HepG2 (cell line): Measurements from ENCODE around the gene CRY1. TPM values are rescaled to one million over a fixed set of nuclear protein-coding genes. Genes with fewer than 3 reads are reported as not detected.

Source experiments
- AKNA ChIP-seq: sonication (generic); formaldehyde crosslinking; IDR thresholded peaks from 2 replicates; pipeline ENCODE4 v1.4.0; 2020; ENCODE audit warnings: missing genetic modification reagents, borderline replicate concordance
- ATF4 ChIP-seq, 2 experiments: fragments of 450-650 bp in 1 of 2; sonication (generic) in 1 of 2; formaldehyde crosslinking; IDR thresholded peaks; 2 replicates each; pipeline versions ENCODE4 v1.5.0 to v1.8.0; 2020 to 2022; ENCODE audit warnings: mild to moderate bottlenecking in 1 of 2, missing genetic modification reagents in 1 of 2
- JDP2 ChIP-seq: sonication (generic); formaldehyde crosslinking; IDR thresholded peaks from 2 replicates; pipeline ENCODE4 v1.8.1; 2022; ENCODE audit warnings: missing genetic modification reagents, borderline replicate concordance
- MAFG ChIP-seq: sonication (generic); formaldehyde crosslinking; IDR thresholded peaks from 2 replicates; pipeline ENCODE4 v1.5.1; 2020; ENCODE audit warnings: mild to moderate bottlenecking, missing genetic modification reagents
- MYNN ChIP-seq: sonication (generic); formaldehyde crosslinking; IDR thresholded peaks from 2 replicates; pipeline ENCODE4 v1.4.0; 2020; ENCODE audit warnings: mild to moderate bottlenecking, low read depth, missing genetic modification reagents
- NCOA1 ChIP-seq: sonication (generic); formaldehyde crosslinking; IDR thresholded peaks from 2 replicates; pipeline ENCODE4 v1.9.0; 2021; ENCODE audit warnings: missing genetic modification reagents
- NR2F2 ChIP-seq: IDR thresholded peaks from 2 replicates; pipeline ENCODE4 v1.6.1; 2012; ENCODE audit warnings: low read depth, inconsistent platforms, borderline replicate concordance
- PITX1 ChIP-seq: sonication (generic); formaldehyde crosslinking; IDR thresholded peaks from 2 replicates; pipeline ENCODE4 v1.5.1; 2020; ENCODE audit warnings: mild to moderate bottlenecking, missing genetic modification reagents
- POLR2AphosphoS5 ChIP-seq: IDR thresholded peaks from 2 replicates; pipeline ENCODE4 v1.6.1; 2012; ENCODE audit warnings: low read depth, low read length
- SOX6 ChIP-seq, 2 experiments: fragments of 450-650 bp in 1 of 2; sonication (generic) in 1 of 2; formaldehyde crosslinking in 1 of 2; IDR thresholded peaks; 2 replicates each; pipeline versions ENCODE4 v1.4.0 to v1.6.1; 2017 to 2020; ENCODE audit warnings: antibody characterized with exemption in 1 of 2, mild to moderate bottlenecking in 1 of 2, missing genetic modification reagents in 1 of 2
- ZFP36 ChIP-seq: fragments of 150-350 bp; IDR thresholded peaks from 2 replicates; pipeline ENCODE4 v1.6.1; 2018; ENCODE audit warnings: borderline replicate concordance, low read length, low read depth; ENCODE audit not compliant: partially characterized antibody
- ZNF121 ChIP-seq: sonication (generic); formaldehyde crosslinking; IDR thresholded peaks from 2 replicates; pipeline ENCODE4 v1.5.0; 2020; ENCODE audit warnings: mild to moderate bottlenecking, missing genetic modification reagents
- ZNF274 ChIP-seq: sonication (generic); formaldehyde crosslinking; IDR thresholded peaks from 2 replicates; pipeline ENCODE4 v1.5.1; 2020; ENCODE audit warnings: mild to moderate bottlenecking, missing genetic modification reagents
- ZNF281 ChIP-seq: sonication (generic); formaldehyde crosslinking; IDR thresholded peaks from 2 replicates; pipeline ENCODE4 v1.4.0; 2020; ENCODE audit warnings: missing genetic modification reagents, borderline replicate concordance
- ZNF589 ChIP-seq: sonication (generic); formaldehyde crosslinking; conservative IDR thresholded peaks from 2 replicates; pipeline ENCODE4 v1.8.0; 2022; ENCODE audit warnings: mild to moderate bottlenecking, moderate library complexity, missing genetic modification reagents
- ZNF878 ChIP-seq: sonication (generic); formaldehyde crosslinking; IDR thresholded peaks from 2 replicates; pipeline ENCODE4 v1.8.1; 2023; ENCODE audit warnings: mild to moderate bottlenecking, missing genetic modification reagents, moderate library complexity
- polyA plus RNA-seq, 8 experiments: library from polyadenylated mRNA; depleted of rRNA in 3 of 8; stranded (reverse) in 7 of 8; unstranded in 1 of 8; fragments of >200 nt; fragmentation: Illumina TruSeq in 4 of 8; extraction: Trizol in 4 of 8; gene quantifications; 2 replicates each; pipeline versions ENCODE4 v1.2.1 to v1.2.3, GENCODE V29; 2011 to 2016; ENCODE audit warnings: low read depth in 4 of 8, missing spikeins in 1 of 8, mixed read lengths in 1 of 8; ENCODE audit not compliant: insufficient read depth in 1 of 8
- total RNA-seq, 5 experiments: library from RNA; depleted of rRNA; stranded (reverse); fragments of >200 nt; fragmentation: Illumina TruSeq; extraction: Trizol; gene quantifications; 2 replicates each; pipeline ENCODE4 v1.2.3, GENCODE V29; 2016; ENCODE audit warnings: low read depth in 1 of 5
- TF ChIP-seq, protein P1 (sequence below): sonication (generic); formaldehyde crosslinking; IDR thresholded peaks from 2 replicates; pipeline ENCODE4 v1.4.0; 2020; ENCODE audit warnings: missing genetic modification reagents
- TF ChIP-seq, protein P2 (sequence below): sonication (generic); formaldehyde crosslinking; IDR thresholded peaks from 2 replicates; pipeline ENCODE4 v1.4.0; 2020; ENCODE audit warnings: missing genetic modification reagents, mild to moderate bottlenecking, borderline replicate concordance

The CRY1 gene
- total and polyA plus RNA-seq, 2 of the 13 experiments (the other 11 are each of a cell fraction or from before 2014, with no cell fraction given): 11.4 to 13.9 TPM

DNA sequence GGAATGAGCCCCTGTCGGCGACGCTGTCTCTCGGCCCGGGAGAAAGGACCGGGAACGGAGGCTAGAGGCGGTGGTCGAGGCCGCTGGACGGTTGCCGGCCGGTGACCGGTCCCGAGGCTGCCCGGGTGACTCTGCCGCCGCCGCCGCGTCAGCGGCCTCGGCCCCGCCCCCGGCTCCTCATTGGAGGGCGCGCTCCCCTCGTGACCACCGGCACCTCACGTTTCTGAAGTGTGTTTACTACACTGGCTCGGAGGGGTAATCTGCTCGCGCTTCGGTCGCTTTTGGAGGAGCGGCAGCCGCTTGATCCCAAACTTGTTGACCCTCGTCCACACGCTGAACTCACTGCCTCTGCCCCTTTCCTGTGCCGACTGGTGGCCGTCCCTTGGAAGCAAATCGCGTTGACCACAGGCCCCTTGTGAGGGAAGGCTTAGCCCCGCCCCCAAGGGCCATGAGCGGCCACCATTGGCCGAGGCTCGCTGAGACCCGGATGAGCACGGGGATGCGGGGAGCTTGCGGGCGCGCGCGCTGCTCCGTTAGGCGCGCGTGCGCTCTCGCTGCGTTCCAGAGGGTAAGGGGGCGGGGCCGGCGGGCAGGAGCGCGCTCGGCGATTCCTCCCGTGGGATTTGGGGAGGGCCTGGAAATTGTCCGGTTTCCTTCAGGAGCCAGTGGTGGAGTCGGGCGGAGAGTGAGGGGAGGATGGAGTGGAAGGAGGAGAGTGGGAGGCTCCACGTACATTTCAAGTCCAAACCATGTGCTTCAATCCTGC, at the start of gene CRY1 (continued):
- TF ChIP-seq AKNA (CRISPR knock-in tag): no peak
- TF ChIP-seq ZNF281: no peak
- no peak for TF ChIP-seq ZNF589 (CRISPR knock-in tag)
- TF ChIP-seq, protein P1, sequence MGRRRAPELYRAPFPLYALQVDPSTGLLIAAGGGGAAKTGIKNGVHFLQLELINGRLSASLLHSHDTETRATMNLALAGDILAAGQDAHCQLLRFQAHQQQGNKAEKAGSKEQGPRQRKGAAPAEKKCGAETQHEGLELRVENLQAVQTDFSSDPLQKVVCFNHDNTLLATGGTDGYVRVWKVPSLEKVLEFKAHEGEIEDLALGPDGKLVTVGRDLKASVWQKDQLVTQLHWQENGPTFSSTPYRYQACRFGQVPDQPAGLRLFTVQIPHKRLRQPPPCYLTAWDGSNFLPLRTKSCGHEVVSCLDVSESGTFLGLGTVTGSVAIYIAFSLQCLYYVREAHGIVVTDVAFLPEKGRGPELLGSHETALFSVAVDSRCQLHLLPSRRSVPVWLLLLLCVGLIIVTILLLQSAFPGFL: no peak
- TF ChIP-seq MYNN (CRISPR knock-in tag): no peak
- no peak for TF ChIP-seq ATF4 (CRISPR knock-in tag; IDR thresholded peaks at IDR 0.05)
- no peak for TF ChIP-seq NCOA1
- TF ChIP-seq MAFG (CRISPR knock-in tag): no peak
- TF ChIP-seq ZNF121 (CRISPR knock-in tag): no peak
- TF ChIP-seq ZFP36: no peak
- no peak for TF ChIP-seq NR2F2
- no peak for TF ChIP-seq JDP2 (CRISPR knock-in tag)
- TF ChIP-seq ZNF274 (CRISPR knock-in tag): no peak
- TF ChIP-seq, protein P2, sequence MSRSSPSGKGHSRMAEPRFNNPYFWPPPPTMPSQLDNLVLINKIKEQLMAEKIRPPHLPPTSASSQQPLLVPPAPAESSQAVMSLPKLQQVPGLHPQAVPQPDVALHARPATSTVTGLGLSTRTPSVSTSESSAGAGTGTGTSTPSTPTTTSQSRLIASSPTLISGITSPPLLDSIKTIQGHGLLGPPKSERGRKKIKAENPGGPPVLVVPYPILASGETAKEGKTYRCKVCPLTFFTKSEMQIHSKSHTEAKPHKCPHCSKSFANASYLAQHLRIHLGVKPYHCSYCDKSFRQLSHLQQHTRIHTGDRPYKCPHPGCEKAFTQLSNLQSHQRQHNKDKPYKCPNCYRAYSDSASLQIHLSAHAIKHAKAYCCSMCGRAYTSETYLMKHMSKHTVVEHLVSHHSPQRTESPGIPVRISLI: no peak
- no peak for TF ChIP-seq SOX6 (IDR thresholded peaks at IDR 0.05)
- TF ChIP-seq SOX6 (CRISPR knock-in tag; IDR thresholded peaks at IDR 0.05): peak; percentile 23; the same call in 1 of the 2 replicates
- TF ChIP-seq ZNF878 (CRISPR knock-in tag): no peak; the same call in 1 of the 2 replicates
- no peak for TF ChIP-seq PITX1 (CRISPR knock-in tag)
- peak; percentile 67 for TF ChIP-seq POLR2AphosphoS5
